ENCODE results near the gene STK32C. TPM values are rescaled to one million over a fixed set of nuclear protein-coding genes. Genes with fewer than 3 reads are reported as not detected.

STK32C gene
- 10 to 100 TPM in 1 of 4 donors, 1 to 10 TPM in 3; 3.7 to 13.9 (median 6.7) TPM for total RNA-seq

- H3K4me1 ChIP-seq, result peaks cover 0 to 14% of the 10 kb centered on the region in 2 donors
- peak within 1 kb of the TSS; percentile 84 to 92 (median 90) for H3K4me3 ChIP-seq
- H3K36me3 ChIP-seq, result no peaks in the 10 kb centered on the region
- in situ Hi-C loops (cut with MboI; ENCODE audit: low sequenced_read_pairs in 4 of 4), result no loop called here
- no peaks in the 10 kb centered on the region for H3K9me3 ChIP-seq
- H3K27ac ChIP-seq, result peak within 1 kb of the TSS; percentile 80 to 85 (median 82)
- peak; percentile 85 to 87 for DNase-seq
- H3K27me3 ChIP-seq, result peaks cover 7 to 14% (median 12%) of the 10 kb centered on the region in 3 donors
- TF ChIP-seq CTCF (IDR thresholded peaks at IDR 0.05 in 4 of 5, conservative IDR thresholded peaks at IDR 0.05 in 1 of 5), result no peak
- peak; percentile 59 to 75 for TF ChIP-seq POLR2A (IDR thresholded peaks at IDR 0.05)
- ATAC-seq, result peak; percentile 91 to 93
- intact Hi-C loops (cut with DNase I; ENCODE audit: low total_unique reads), result loop anchor here (1.0 kb wide), 1 partner anchor 24 kb away; the partner anchor contains the start of gene LRRC27
Measured at GRCh38 chr10:132307823-132308586, at the start of gene STK32C. Gene STK32C (minus strand): TSS chr10:132307950. CDS start chr10:132307833, 117 bp downstream.

- ATAC-seq, result no peak
- H3K4me1 ChIP-seq, result no peaks in the 10 kb centered on the region
- in situ Hi-C loops (cut with MboI; ENCODE audit: low sequenced_read_pairs in 4 of 4), result no loop called here
- no peak for DNase-seq
- no peaks in the 10 kb centered on the region for H3K36me3 ChIP-seq
- H3K27ac ChIP-seq, result no peak overlapping the region
- TF ChIP-seq CTCF (IDR thresholded peaks at IDR 0.05 in 4 of 5, conservative IDR thresholded peaks at IDR 0.05 in 1 of 5) (no peak), POLR2A (IDR thresholded peaks at IDR 0.05) (no peak)
- no peaks in the 10 kb centered on the region for H3K9me3 ChIP-seq
- no peak overlapping the region for H3K4me3 ChIP-seq
- no peaks in the 10 kb centered on the region for H3K27me3 ChIP-seq
- intact Hi-C loops (cut with DNase I; ENCODE audit: low total_unique reads), result no loop called here
Measured at GRCh38 chr10:132356621-132357195, 49.0 kb upstream of the STK32C start.

GRCh38 chr10:132355754-132356153 is 48.0 kb upstream of the STK32C start:
- no peak for TF ChIP-seq POLR2A (IDR thresholded peaks at IDR 0.05)
- no peak for TF ChIP-seq CTCF (IDR thresholded peaks at IDR 0.05 in 4 of 5, conservative IDR thresholded peaks at IDR 0.05 in 1 of 5)
- no peaks in the 10 kb centered on the region for H3K27me3 ChIP-seq
- no peaks in the 10 kb centered on the region for H3K36me3 ChIP-seq
- H3K4me3 ChIP-seq, result no peak overlapping the region
- intact Hi-C loops (cut with DNase I; ENCODE audit: low total_unique reads) (no loop called here), in situ Hi-C loops (cut with MboI; ENCODE audit: low sequenced_read_pairs in 4 of 4) (no loop called here)
- H3K27ac ChIP-seq, result no peak overlapping the region
- H3K9me3 ChIP-seq, result no peaks in the 10 kb centered on the region
- H3K4me1 ChIP-seq, result no peaks in the 10 kb centered on the region
- no peak for ATAC-seq
- DNase-seq, result no peak

GRCh38 chr10:132355297-132355696 is 47.5 kb upstream of the STK32C start:
- Histone ChIP-seq H3K4me3 (no peak overlapping the region), H3K36me3 (no peaks in the 10 kb centered on the region), H3K4me1 (no peaks in the 10 kb centered on the region), H3K9me3 (no peaks in the 10 kb centered on the region), H3K27me3 (no peaks in the 10 kb centered on the region), H3K27ac (no peak overlapping the region)
- in situ Hi-C loops (cut with MboI; ENCODE audit: low sequenced_read_pairs in 4 of 4), result no loop called here
- DNase-seq (no peak), ATAC-seq (no peak)
- intact Hi-C loops (cut with DNase I; ENCODE audit: low total_unique reads), result no loop called here
- TF ChIP-seq CTCF (IDR thresholded peaks at IDR 0.05 in 4 of 5, conservative IDR thresholded peaks at IDR 0.05 in 1 of 5) (no peak), POLR2A (IDR thresholded peaks at IDR 0.05) (no peak)

All from gastrocnemius medialis (tissue), 4 donors.